KBM-7 (cell line): ENCODE measurements around the gene C6.

ENCODE experiments used
- DNase-seq: peaks from one replicate; pipeline ENCODE4 v3.0.0-alpha.2; 2015
- in situ Hi-C: fragments of 300-500 bp; cut with MboI; formaldehyde crosslinking; loops from 2 replicates; pipeline ENCODE4 v1.14.3; 2020; ENCODE audit warnings: low sequenced_read_pairs, low pct_unique_long_range_greater_than_20kb, mixed read lengths

Gene C6

GRCh38 chr5:41145306-41145705, 68.0 kb downstream of the C6 start:
- in situ Hi-C loops, result no loop called here
- no peak for DNase-seq

- in situ Hi-C loops, result no loop called here
- no peak for DNase-seq
Observed at GRCh38 chr5:41143131-41143901, 70.0 kb downstream of the C6 start.

- no peak for DNase-seq
- in situ Hi-C loops, result no loop called here
Observed at GRCh38 chr5:41127967-41128690, 85.2 kb downstream of the C6 start.

- peak; percentile 62 for DNase-seq
- in situ Hi-C loops, result no loop called here
Observed at GRCh38 chr5:41122459-41122858, 90.9 kb downstream of the C6 start.

GRCh38 chr5:41120600-41120999, 92.7 kb downstream of the C6 start:
- DNase-seq, result no peak
- in situ Hi-C loops, result no loop called here

- in situ Hi-C loops, result no loop called here
- no peak for DNase-seq
Observed at GRCh38 chr5:41118177-41118576, 95.2 kb downstream of the C6 start.

GRCh38 chr5:41115281-41115680, 98.1 kb downstream of the C6 start:
- in situ Hi-C loops, result no loop called here
- no peak for DNase-seq

GRCh38 chr5:41112486-41113455, 100.6 kb downstream of the C6 start:
- in situ Hi-C loops, result no loop called here
- DNase-seq, result no peak

GRCh38 chr5:41109186-41109585, 104.1 kb downstream of the C6 start:
- in situ Hi-C loops, result no loop called here

GRCh38 chr5:41102341-41102740, 111.0 kb downstream of the C6 start:
- in situ Hi-C loops, result no loop called here
- no peak for DNase-seq

More at GRCh38 chr5:41109186-41109585, 104.1 kb downstream of the C6 start:
- DNase-seq, result no peak

- no peak for DNase-seq
- in situ Hi-C loops, result no loop called here
Observed at GRCh38 chr5:41097642-41098041, 115.7 kb downstream of the C6 start.

- in situ Hi-C loops, result no loop called here
- DNase-seq, result no peak
Observed at GRCh38 chr5:41095324-41096101, 117.8 kb downstream of the C6 start.

GRCh38 chr5:41094871-41095270, 118.5 kb downstream of the C6 start:
- in situ Hi-C loops, result no loop called here
- no peak for DNase-seq

GRCh38 chr5:41093803-41094202, 119.5 kb downstream of the C6 start:
- DNase-seq, result no peak

More at GRCh38 chr5:41093803-41094202, 119.5 kb downstream of the C6 start:
- in situ Hi-C loops, result no loop called here
